Caco-2 (cell line): ENCODE results near the gene STAT3. TPM values are rescaled to one million over a fixed set of nuclear protein-coding genes. Genes with fewer than 3 reads are reported as not detected.

Experiments used
- BruUV-seq: library from RNA; stranded (reverse); fragments of 400-500 nt; replicated peaks from 2 replicates; lab custom pipeline; 2021; lab: Mats Ljungman, UMichigan
- CTCF ChIA-PET: fragments of 300-600 bp; sonication (Branson Sonifier 250); formaldehyde crosslinking; loops from one replicate; lab custom pipeline; 2022; ENCODE audit warnings: antibody characterized with exemption; lab: Charles Lee
- POLR2A ChIA-PET: fragments of 300-600 bp; sonication (Branson Sonifier 250); formaldehyde crosslinking; loops from one replicate; lab custom pipeline; 2022; ENCODE audit warnings: antibody characterized with exemption; lab: Charles Lee
- DNase-seq, 2 experiments: peaks; one replicate each; pipeline versions ENCODE4 v3.0.0 to v3.0.0-alpha.2; 2020 to 2022
- H3K27me3 ChIP-seq: replicated peaks from 2 replicates; pipeline ENCODE4 v1.6.0; 2011; ENCODE audit warnings: low read length; ENCODE audit not compliant: control insufficient read depth, insufficient read depth
- H3K36me3 ChIP-seq: 2 replicates; pipeline ENCODE4 v1.5.1; 2011; ENCODE audit warnings: low read length; ENCODE audit not compliant: control insufficient read depth, insufficient read depth
- H3K4me1 ChIP-seq: fragments of 250-450 bp; sonication (Bioruptor Pico); 2 replicates; pipeline ENCODE4 v1.5.1; 2020; ENCODE audit warnings: mild to moderate bottlenecking
- H3K4me3 ChIP-seq: 2 replicates; pipeline ENCODE4 v1.5.1; 2011; ENCODE audit warnings: low read depth, mild to moderate bottlenecking, control low read depth, low read length
- H3K9me3 ChIP-seq: fragments of 250-450 bp; sonication (Bioruptor Pico); 2 replicates; pipeline ENCODE4 v1.5.1; 2020; ENCODE audit warnings: mild to moderate bottlenecking, moderate library complexity
- H3K27ac Mint-ChIP-seq: one replicate; pipeline ENCODE4 v1.8.0; 2022; ENCODE audit warnings: mixed read lengths; ENCODE audit not compliant: unreplicated experiment
- H3K27me3 Mint-ChIP-seq: one replicate; pipeline ENCODE4 v1.8.0; 2022; ENCODE audit warnings: mixed read lengths; ENCODE audit not compliant: insufficient read depth, unreplicated experiment
- H3K36me3 Mint-ChIP-seq: one replicate; pipeline ENCODE4 v1.8.0; 2022; ENCODE audit warnings: mild to moderate bottlenecking, mixed read lengths; ENCODE audit not compliant: insufficient read depth, unreplicated experiment
- H3K4me1 Mint-ChIP-seq: one replicate; pipeline ENCODE4 v1.8.0; 2022; ENCODE audit warnings: low read depth, mixed read lengths; ENCODE audit not compliant: unreplicated experiment
- H3K4me3 Mint-ChIP-seq: one replicate; pipeline ENCODE4 v1.8.0; 2022; ENCODE audit warnings: mild to moderate bottlenecking, moderate library complexity, mixed read lengths; ENCODE audit not compliant: unreplicated experiment
- H3K9me3 Mint-ChIP-seq: one replicate; pipeline ENCODE4 v1.8.0; 2022; ENCODE audit warnings: mixed read lengths; ENCODE audit not compliant: unreplicated experiment
- intact Hi-C: fragments of 100-400 bp; cut with micrococcal nuclease; formaldehyde crosslinking; loops from one replicate; pipeline ENCODE4 v1.10.0; 2022; ENCODE audit not compliant: unreplicated experiment
- total RNA-seq: library from RNA; stranded (reverse); gene quantifications from 2 replicates; pipeline ENCODE4 v1.2.3, GENCODE V29; 2022
- TF ChIP-seq, protein P1 (sequence below), 2 experiments: fragments of 200-600 bp in 1 of 2; IDR thresholded peaks; 1 replicate in 1 of 2; 2 replicates in 1 of 2; pipeline versions ENCODE4 v1.5.1 to v1.8.0; 2011 to 2022; ENCODE audit warnings: antibody characterized with exemption in 1 of 2, control low read depth in 1 of 2, inconsistent platforms in 1 of 2, low read depth in 1 of 2, low read length in 1 of 2, mild to moderate bottlenecking in 1 of 2, moderate library complexity in 1 of 2; ENCODE audit not compliant: insufficient read depth in 1 of 2, severe bottlenecking in 1 of 2, unreplicated experiment in 1 of 2

The STAT3 gene
- total RNA-seq, 1 experiment from 2014 or later, result 73.7 TPM

DNA sequence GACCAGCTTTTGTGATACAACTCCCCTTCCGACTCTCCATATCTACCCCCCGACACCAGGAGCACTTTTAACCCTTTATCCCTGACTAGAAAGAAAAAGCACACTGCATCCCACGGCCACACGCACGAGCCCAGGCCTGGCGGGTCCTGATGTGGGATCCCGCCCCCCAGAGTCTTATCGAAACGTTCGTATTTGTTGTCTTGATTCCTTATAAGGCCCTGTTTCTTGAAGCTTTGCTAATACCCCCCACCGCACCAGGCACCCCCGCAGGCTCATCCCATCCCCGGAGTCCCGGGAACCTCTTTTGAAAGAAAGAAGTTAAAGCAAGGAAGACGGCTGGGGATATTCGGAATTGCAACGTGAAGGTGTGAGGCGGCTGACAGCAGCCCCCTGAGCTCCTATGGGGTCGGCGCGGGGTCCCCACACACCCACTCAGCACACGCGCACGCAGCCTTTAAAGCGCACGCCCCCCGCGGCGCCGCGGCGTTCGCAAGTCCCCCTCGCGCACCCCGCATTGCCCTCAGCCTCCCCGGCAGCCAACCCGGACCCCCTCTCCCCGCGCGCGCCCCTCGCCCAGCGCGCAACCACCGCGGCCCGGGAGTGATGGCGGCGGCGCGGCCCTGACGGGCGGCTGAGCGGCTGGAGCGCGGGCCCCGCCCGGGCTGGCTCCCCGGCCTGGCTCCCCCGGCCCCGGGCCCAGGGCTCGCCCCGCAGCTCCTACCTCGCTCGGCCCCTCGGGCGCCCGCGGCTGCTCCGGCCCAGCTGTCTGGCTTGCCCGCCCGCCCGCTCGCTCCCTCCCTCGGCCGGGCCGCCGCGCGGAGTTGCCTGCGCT, 112.5 kb downstream of the STAT3 start:
- Mint-ChIP-seq H3K4me1 (peaks cover 27% of the 10 kb centered on the region), H3K4me3 (peak overlapping the region; percentile 78), H3K27me3 (no peaks in the 10 kb centered on the region), H3K27ac (peak overlapping the region; percentile 30), H3K9me3 (no peaks in the 10 kb centered on the region), H3K36me3 (no peaks in the 10 kb centered on the region)
- BruUV-seq, result no TSS peak
- ChIA-PET POLR2A (interaction anchor here (0.5 kb wide), 2 partner anchors 122 to 388 kb away, joined by 4 to 6 read pairs; no protein-coding TSS in a partner anchor), CTCF (no interaction called here)
- intact Hi-C loops, result no loop called here
- no peaks in the 10 kb centered on the region for H3K9me3 ChIP-seq
- DNase-seq, result no peak
- H3K4me3 ChIP-seq, result peak overlapping the region; percentile 75
- TF ChIP-seq, protein P1, sequence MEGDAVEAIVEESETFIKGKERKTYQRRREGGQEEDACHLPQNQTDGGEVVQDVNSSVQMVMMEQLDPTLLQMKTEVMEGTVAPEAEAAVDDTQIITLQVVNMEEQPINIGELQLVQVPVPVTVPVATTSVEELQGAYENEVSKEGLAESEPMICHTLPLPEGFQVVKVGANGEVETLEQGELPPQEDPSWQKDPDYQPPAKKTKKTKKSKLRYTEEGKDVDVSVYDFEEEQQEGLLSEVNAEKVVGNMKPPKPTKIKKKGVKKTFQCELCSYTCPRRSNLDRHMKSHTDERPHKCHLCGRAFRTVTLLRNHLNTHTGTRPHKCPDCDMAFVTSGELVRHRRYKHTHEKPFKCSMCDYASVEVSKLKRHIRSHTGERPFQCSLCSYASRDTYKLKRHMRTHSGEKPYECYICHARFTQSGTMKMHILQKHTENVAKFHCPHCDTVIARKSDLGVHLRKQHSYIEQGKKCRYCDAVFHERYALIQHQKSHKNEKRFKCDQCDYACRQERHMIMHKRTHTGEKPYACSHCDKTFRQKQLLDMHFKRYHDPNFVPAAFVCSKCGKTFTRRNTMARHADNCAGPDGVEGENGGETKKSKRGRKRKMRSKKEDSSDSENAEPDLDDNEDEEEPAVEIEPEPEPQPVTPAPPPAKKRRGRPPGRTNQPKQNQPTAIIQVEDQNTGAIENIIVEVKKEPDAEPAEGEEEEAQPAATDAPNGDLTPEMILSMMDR (IDR thresholded peaks at IDR 0.05; ENCODE audit: insufficient read depth in 1 of 2, low read depth in 1 of 2, low read length in 1 of 2, severe bottlenecking in 1 of 2, unreplicated experiment in 1 of 2), result no peak
- H3K4me1 ChIP-seq, result peaks cover 11% of the 10 kb centered on the region; the same call in 1 of the 2 replicates
- no peaks in the 10 kb centered on the region for H3K36me3 ChIP-seq
- H3K27me3 ChIP-seq, result no peaks in the 10 kb centered on the region

DNA sequence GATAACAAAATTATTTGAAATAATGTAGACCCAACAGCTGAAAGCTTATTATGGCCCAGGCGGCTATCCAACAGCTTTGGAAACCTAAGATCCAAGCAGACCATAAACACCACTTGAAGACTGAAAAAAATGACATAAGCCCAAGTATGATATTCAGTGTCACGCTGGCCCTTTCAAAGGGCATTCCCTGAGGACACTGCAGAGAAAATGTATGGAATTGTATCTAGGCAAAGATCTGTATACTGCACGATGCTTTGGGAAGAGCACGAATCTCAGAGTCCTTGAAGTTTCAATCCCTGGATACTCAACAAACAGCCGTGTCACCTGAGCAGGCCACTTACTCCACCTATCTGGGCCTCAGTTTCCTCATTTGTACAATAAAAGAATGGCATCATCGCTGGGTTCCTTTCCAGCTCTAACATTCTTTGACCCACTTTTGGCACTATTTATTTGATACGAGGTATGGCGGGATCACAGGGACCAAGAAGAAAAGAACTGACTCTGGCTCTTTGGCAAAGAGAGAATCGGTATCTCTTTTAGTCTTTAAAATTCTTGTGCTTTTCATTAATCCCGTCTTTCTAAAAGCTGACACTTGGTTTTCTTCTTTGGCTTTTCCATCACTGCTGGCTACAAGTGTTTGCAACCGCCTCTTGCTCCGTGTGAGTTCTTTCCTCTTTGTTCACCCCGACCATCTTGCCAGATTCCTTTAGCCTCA, 113.3 kb downstream of the STAT3 start:
- Mint-ChIP-seq H3K36me3 (no peaks in the 10 kb centered on the region), H3K27me3 (no peaks in the 10 kb centered on the region), H3K4me1 (peaks cover 27% of the 10 kb centered on the region), H3K4me3 (peak overlapping the region; percentile 78), H3K27ac (peak overlapping the region; percentile 30), H3K9me3 (no peaks in the 10 kb centered on the region)
- BruUV-seq, result TSS peak; percentile 33
- no peaks in the 10 kb centered on the region for H3K27me3 ChIP-seq
- DNase-seq, result no peak
- H3K9me3 ChIP-seq, result no peaks in the 10 kb centered on the region
- no peaks in the 10 kb centered on the region for H3K36me3 ChIP-seq
- H3K4me1 ChIP-seq, result peaks cover 11% of the 10 kb centered on the region; the same call in 1 of the 2 replicates
- H3K4me3 ChIP-seq, result peak overlapping the region; percentile 75
- POLR2A ChIA-PET, result interaction anchor here (0.5 to 0.6 kb wide), 3 partner anchors 121 to 389 kb away, joined by 3 to 6 read pairs (median 4); partner anchors contain the start of gene NKIRAS2
- CTCF ChIA-PET, result interaction anchor here (1.1 kb wide), 2 partner anchors 24 to 53 kb away, joined by 3 to 6 read pairs; no protein-coding TSS in a partner anchor
- intact Hi-C loops, result no loop called here
- TF ChIP-seq, protein P1 (IDR thresholded peaks at IDR 0.05; ENCODE audit: insufficient read depth in 1 of 2, low read depth in 1 of 2, low read length in 1 of 2, severe bottlenecking in 1 of 2, unreplicated experiment in 1 of 2), result no peak

DNA sequence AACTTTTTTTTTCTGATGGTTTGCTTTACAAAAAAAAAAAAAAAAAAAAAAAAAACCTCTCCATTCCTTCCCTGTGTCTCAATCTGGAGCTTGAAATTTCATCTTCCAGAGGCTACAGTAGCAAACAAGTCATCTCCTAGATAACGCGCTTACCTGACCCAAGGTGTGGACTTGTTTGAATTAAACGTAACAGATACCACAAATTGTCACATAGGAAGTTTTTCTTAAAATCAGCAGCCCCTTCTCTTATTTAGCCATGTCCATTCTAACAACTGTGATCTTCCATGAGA, 114.0 kb downstream of the STAT3 start:
- ChIA-PET CTCF (interaction anchor here (1.1 kb wide), 2 partner anchors 23 to 52 kb away, joined by 3 to 6 read pairs; no protein-coding TSS in a partner anchor), POLR2A (no interaction called here)
- intact Hi-C loops, result no loop called here
- Histone ChIP-seq H3K9me3 (no peaks in the 10 kb centered on the region), H3K27me3 (no peaks in the 10 kb centered on the region), H3K4me3 (no peak overlapping the region), H3K36me3 (no peaks in the 10 kb centered on the region), H3K4me1 (peaks cover 11% of the 10 kb centered on the region)
- Mint-ChIP-seq H3K27ac (no peak overlapping the region), H3K27me3 (no peaks in the 10 kb centered on the region), H3K4me1 (peaks cover 27% of the 10 kb centered on the region), H3K4me3 (peak overlapping the region; percentile 78), H3K36me3 (no peaks in the 10 kb centered on the region), H3K9me3 (no peaks in the 10 kb centered on the region)
- TF ChIP-seq, protein P1 (IDR thresholded peaks at IDR 0.05; ENCODE audit: insufficient read depth in 1 of 2, low read depth in 1 of 2, low read length in 1 of 2, severe bottlenecking in 1 of 2, unreplicated experiment in 1 of 2), result no peak
- BruUV-seq, result no TSS peak
- no peak for DNase-seq
